Keratinocyte (primary cell): ENCODE data around the gene OR1L1. TPM values are rescaled to one million over a fixed set of nuclear protein-coding genes. Genes with fewer than 3 reads are reported as not detected.

Experiments
- DNase-seq: peaks from one replicate; pipeline ENCODE4 v3.0.0-alpha.2; 2011; ENCODE audit warnings: low read depth, missing footprints, low spot score
- FAIRE-seq: peaks from 2 replicates; lab custom pipeline; 2011; peaks lifted over from hg19 to GRCh38; lab: Jason Lieb, UNC
- H2AFZ ChIP-seq: 2 replicates; pipeline ENCODE4 v1.6.0; 2012; ENCODE audit warnings: low read length, control low read depth, inconsistent platforms; ENCODE audit not compliant: control insufficient read depth
- H3K27ac ChIP-seq: 2 replicates; pipeline ENCODE4 v1.5.1; 2011; ENCODE audit warnings: low read length; ENCODE audit not compliant: control insufficient read depth, insufficient read depth
- H3K27me3 ChIP-seq: 3 replicates; pipeline ENCODE4 v1.6.0; 2011; ENCODE audit warnings: low read length; ENCODE audit not compliant: control insufficient read depth, insufficient read depth; ENCODE audit errors: extremely low read depth
- H3K36me3 ChIP-seq, 2 experiments: 2 replicates in 1 of 2; 3 replicates in 1 of 2; pipeline ENCODE4 v1.5.1; 2011; ENCODE audit warnings: low read length in 2 of 2, mild to moderate bottlenecking in 1 of 2; ENCODE audit not compliant: control insufficient read depth in 2 of 2, insufficient read depth in 2 of 2; ENCODE audit errors: extremely low read depth in 1 of 2
- H3K4me1 ChIP-seq: 3 replicates; pipeline ENCODE4 v1.5.1; 2011; ENCODE audit warnings: low read length; ENCODE audit not compliant: control insufficient read depth, insufficient read depth; ENCODE audit errors: extremely low read depth
- H3K4me2 ChIP-seq: 3 replicates; pipeline ENCODE4 v1.6.0; 2011; ENCODE audit warnings: low read depth, low read length; ENCODE audit not compliant: control insufficient read depth, insufficient read depth; ENCODE audit errors: extremely low read depth
- H3K4me3 ChIP-seq, 3 experiments: fragments of 200-600 bp in 1 of 3; sonication (generic) in 1 of 3; 2 replicates in 2 of 3; 3 replicates in 1 of 3; pipeline ENCODE4 v1.5.1; 2011 to 2016; ENCODE audit warnings: low read length in 3 of 3, mild to moderate bottlenecking in 3 of 3, control low read depth in 2 of 3, inconsistent platforms in 1 of 3, low read depth in 1 of 3, mixed read lengths in 1 of 3, mixed run types in 1 of 3, moderate library complexity in 1 of 3; ENCODE audit not compliant: control insufficient read depth in 2 of 3, insufficient read depth in 2 of 3; ENCODE audit errors: extremely low read depth in 1 of 3
- H3K79me2 ChIP-seq: 2 replicates; pipeline ENCODE4 v1.6.0; 2012; ENCODE audit warnings: low read length; ENCODE audit not compliant: control insufficient read depth, insufficient read depth
- H3K9ac ChIP-seq: 3 replicates; pipeline ENCODE4 v1.6.0; 2011; ENCODE audit warnings: low read length; ENCODE audit not compliant: control insufficient read depth, insufficient read depth; ENCODE audit errors: extremely low read depth
- H3K9me1 ChIP-seq: 3 replicates; pipeline ENCODE4 v1.6.0; 2011; ENCODE audit warnings: low read length; ENCODE audit not compliant: control insufficient read depth, insufficient read depth; ENCODE audit errors: extremely low read depth
- H3K9me3 ChIP-seq: 2 replicates; pipeline ENCODE4 v1.5.1; 2012; ENCODE audit warnings: low read depth, low read length; ENCODE audit not compliant: control insufficient read depth
- H4K20me1 ChIP-seq: 3 replicates; pipeline ENCODE4 v1.6.0; 2011; ENCODE audit warnings: low read length; ENCODE audit not compliant: control insufficient read depth, insufficient read depth; ENCODE audit errors: extremely low read depth
- CTCF ChIP-seq, 3 experiments: IDR thresholded peaks in 1 of 3; conservative IDR thresholded peaks in 1 of 3; optimal IDR thresholded peaks in 1 of 3; 2 replicates in 2 of 3; 3 replicates in 1 of 3; pipeline versions ENCODE3 to v1.5.1; 2011; ENCODE audit warnings: low read length in 3 of 3, mild to moderate bottlenecking in 3 of 3, moderate library complexity in 2 of 3, control low read depth in 1 of 3, inconsistent platforms in 1 of 3; ENCODE audit not compliant: insufficient read depth in 2 of 3; ENCODE audit errors: extremely low read depth in 1 of 3
- EZH2 ChIP-seq: IDR thresholded peaks from one replicate; pipeline ENCODE4 v1.6.1; 2012; ENCODE audit warnings: inconsistent platforms, mild to moderate bottlenecking, low read length, moderate library complexity
- dilution Hi-C: fragments of 300-500 bp; cut with MboI; formaldehyde crosslinking; loops from one replicate; pipeline ENCODE4 v1.7.0; 2020; ENCODE audit warnings: low sequenced_read_pairs; ENCODE audit not compliant: extremely low pct_ligation_motif_present
- polyA minus RNA-seq, 3 experiments: library from RNA; depleted of rRNA, polyadenylated mRNA; stranded (reverse); fragments of >200 nt; gene quantifications; 1 replicate in 1 of 3; 2 replicates in 1 of 3; 3 replicates in 1 of 3; pipeline ENCODE4 v1.2.3, GENCODE V29; 2011
- polyA plus RNA-seq, 5 experiments: library from polyadenylated mRNA; depleted of rRNA in 3 of 5; stranded (reverse) in 3 of 5; stranded (forward) in 1 of 5; unstranded in 1 of 5; fragments of >200 nt; gene quantifications; 1 replicate in 1 of 5; 2 replicates in 3 of 5; 3 replicates in 1 of 5; pipeline versions ENCODE4 v1.2.1 to v1.2.3, GENCODE V29; 2011 to 2012; ENCODE audit warnings: missing spikeins in 2 of 5, low read depth in 1 of 5, low replicate concordance in 1 of 5

The OR1L1 gene, protein sequence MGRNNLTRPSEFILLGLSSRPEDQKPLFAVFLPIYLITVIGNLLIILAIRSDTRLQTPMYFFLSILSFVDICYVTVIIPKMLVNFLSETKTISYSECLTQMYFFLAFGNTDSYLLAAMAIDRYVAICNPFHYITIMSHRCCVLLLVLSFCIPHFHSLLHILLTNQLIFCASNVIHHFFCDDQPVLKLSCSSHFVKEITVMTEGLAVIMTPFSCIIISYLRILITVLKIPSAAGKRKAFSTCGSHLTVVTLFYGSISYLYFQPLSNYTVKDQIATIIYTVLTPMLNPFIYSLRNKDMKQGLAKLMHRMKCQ
- not detected in 3 replicates for polyA plus RNA-seq
- polyA plus RNA-seq (2011; ENCODE audit: low read depth): not detected
- not detected in 2 replicates for polyA plus RNA-seq (2011; cell fraction: cytosol; rRNA removed)
- not detected in 2 replicates for polyA plus RNA-seq (2011; cell fraction: nucleus; rRNA removed)
- polyA plus RNA-seq (2012; ENCODE audit: low replicate concordance): not detected in 2 replicates
- not detected in 3 replicates for polyA minus RNA-seq
- polyA minus RNA-seq (2011; cell fraction: cytosol; rRNA and poly(A)+ RNA removed): not detected
- polyA minus RNA-seq (2011; cell fraction: nucleus; rRNA and poly(A)+ RNA removed): not detected in 2 replicates

- Histone ChIP-seq H3K4me3 (no peak within 1 kb of the TSS), H3K36me3 (no peaks in the 10 kb centered on the region), H3K9ac (no peak within 1 kb of the TSS), H2AFZ (no peak within 1 kb of the TSS), H3K4me1 (no peaks in the 10 kb centered on the region), H4K20me1 (no peaks in the 10 kb centered on the region), H3K9me3 (no peaks in the 10 kb centered on the region), H3K9me1 (no peaks in the 10 kb centered on the region), H3K27me3 (no peaks in the 10 kb centered on the region), H3K27ac (no peak within 1 kb of the TSS), H3K79me2 (no peaks in the 10 kb centered on the region), H3K4me2 (no peak within 1 kb of the TSS)
- dilution Hi-C loops: no loop called here
- FAIRE-seq (no peak), DNase-seq (no peak)
- TF ChIP-seq EZH2 (no peak), CTCF (optimal IDR thresholded peaks at IDR 0.05 in 1 of 3, IDR thresholded peaks at IDR 0.05 in 1 of 3, conservative IDR thresholded peaks at IDR 0.05 in 1 of 3; ENCODE audit: extremely low read depth in 1 of 3, insufficient read depth in 2 of 3, low read length in 3 of 3) (no peak)
Measured at GRCh38 chr9:122661416-122661815, at the start of gene OR1L1. OR1L1 (plus strand) TSS chr9:122661716; CDS start chr9:122661716, 0 bp downstream.

DNA sequence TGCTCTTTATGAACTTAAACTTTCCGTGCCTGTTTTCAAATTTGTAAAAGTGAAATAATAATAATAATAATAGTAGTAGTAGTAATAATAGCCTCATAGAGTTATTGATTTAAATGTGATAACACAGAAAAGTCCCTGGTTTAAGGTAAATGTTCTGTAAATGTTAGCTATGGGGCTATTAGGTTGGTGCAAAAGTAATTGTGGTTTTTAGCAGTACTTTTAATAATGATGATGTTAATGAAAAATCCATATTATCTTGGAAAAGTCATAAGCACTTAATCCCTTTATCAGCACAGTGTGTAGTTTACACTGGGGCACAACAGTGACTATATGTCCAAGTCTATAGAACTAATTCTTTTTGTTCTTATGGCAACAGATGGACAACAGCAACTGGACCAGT lies 47.2 kb upstream of the OR1L1 start, which contains the start of gene OR1Q1:
OR1Q1 (plus strand) TSS at position 377 of the 400 bp plus-strand sequence; CDS start at position 377, 0 bp downstream.
- dilution Hi-C loops: no loop called here
- H3K4me2 ChIP-seq: no peak within 1 kb of the TSS
- H3K79me2 ChIP-seq: no peaks in the 10 kb centered on the region
- DNase-seq: no peak
- H3K9ac ChIP-seq: no peak within 1 kb of the TSS
- no peak for TF ChIP-seq CTCF (optimal IDR thresholded peaks at IDR 0.05 in 1 of 3, IDR thresholded peaks at IDR 0.05 in 1 of 3, conservative IDR thresholded peaks at IDR 0.05 in 1 of 3; ENCODE audit: extremely low read depth in 1 of 3, insufficient read depth in 2 of 3, low read length in 3 of 3)
- no peak for TF ChIP-seq EZH2
- H4K20me1 ChIP-seq: no peaks in the 10 kb centered on the region
- H3K27me3 ChIP-seq: no peaks in the 10 kb centered on the region
- H3K27ac ChIP-seq: no peak within 1 kb of the TSS
- H3K4me3 ChIP-seq: no peak within 1 kb of the TSS
- no peak for FAIRE-seq
- no peaks in the 10 kb centered on the region for H3K9me3 ChIP-seq
- H3K9me1 ChIP-seq: no peaks in the 10 kb centered on the region
- H2AFZ ChIP-seq: no peak within 1 kb of the TSS
- no peaks in the 10 kb centered on the region for H3K4me1 ChIP-seq
- H3K36me3 ChIP-seq: no peaks in the 10 kb centered on the region
